Measurements from ENCODE around the gene E4F1. TPM values are rescaled to one million over a fixed set of nuclear protein-coding genes. Genes with fewer than 3 reads are reported as not detected.

The E4F1 gene
- total RNA-seq, 1 experiment from 2014 or later = 30.1 TPM

GRCh38 chr16:2280461-2280860 is 57.1 kb downstream of the E4F1 start:
- Histone ChIP-seq H3K36me3 (ENCODE audit: control insufficient read depth, insufficient read depth, low read length) (no peaks in the 10 kb centered on the region), H3K4me1 (no peaks in the 10 kb centered on the region), H3K4me3 (ENCODE audit: low read depth, low read length) (no peak overlapping the region), H3K9me3 (no peaks in the 10 kb centered on the region), H3K27me3 (replicated peaks; ENCODE audit: control insufficient read depth, insufficient read depth, low read length) (no peaks in the 10 kb centered on the region)
- H3K4me3 Mint-ChIP-seq (ENCODE audit: unreplicated experiment) = no peak overlapping the region
- no peaks in the 10 kb centered on the region for H3K9me3 Mint-ChIP-seq (ENCODE audit: unreplicated experiment)
- TF ChIP-seq CTCF (IDR thresholded peaks at IDR 0.05; ENCODE audit: insufficient read depth in 1 of 2, low read depth in 1 of 2, low read length in 1 of 2, severe bottlenecking in 1 of 2, unreplicated experiment in 1 of 2) = no peak
- intact Hi-C loops (cut with micrococcal nuclease; ENCODE audit: unreplicated experiment) = no loop called here
- CTCF ChIA-PET = no interaction called here
- BruUV-seq (replicated peaks) = no TSS peak
- no peaks in the 10 kb centered on the region for H3K4me1 Mint-ChIP-seq (ENCODE audit: low read depth, unreplicated experiment)
- POLR2A ChIA-PET = interaction anchor here (0.8 kb wide), 1 partner anchor 29 kb away, joined by 3 read pairs; the partner anchor contains the start of gene ECI1
- H3K27me3 Mint-ChIP-seq (ENCODE audit: insufficient read depth, unreplicated experiment) = peaks cover 3% of the 10 kb centered on the region
- H3K27ac Mint-ChIP-seq (ENCODE audit: unreplicated experiment) = no peak overlapping the region
- DNase-seq = no peak
- H3K36me3 Mint-ChIP-seq (ENCODE audit: insufficient read depth, unreplicated experiment) = peaks cover 6% of the 10 kb centered on the region

- intact Hi-C loops (cut with micrococcal nuclease; ENCODE audit: unreplicated experiment) = no loop called here
- peaks cover 3% of the 10 kb centered on the region for H3K27me3 Mint-ChIP-seq (ENCODE audit: insufficient read depth, unreplicated experiment)
- no peak for DNase-seq
- Histone ChIP-seq H3K4me1 (no peaks in the 10 kb centered on the region), H3K36me3 (ENCODE audit: control insufficient read depth, insufficient read depth, low read length) (no peaks in the 10 kb centered on the region), H3K9me3 (no peaks in the 10 kb centered on the region), H3K27me3 (replicated peaks; ENCODE audit: control insufficient read depth, insufficient read depth, low read length) (no peaks in the 10 kb centered on the region), H3K4me3 (ENCODE audit: low read depth, low read length) (no peak overlapping the region)
- BruUV-seq (replicated peaks) = no TSS peak
- no peak overlapping the region for H3K27ac Mint-ChIP-seq (ENCODE audit: unreplicated experiment)
- peaks cover 6% of the 10 kb centered on the region for H3K36me3 Mint-ChIP-seq (ENCODE audit: insufficient read depth, unreplicated experiment)
- CTCF ChIA-PET = no interaction called here
- POLR2A ChIA-PET = interaction anchor here (0.8 kb wide), 1 partner anchor 30 kb away, joined by 3 read pairs; the partner anchor contains the start of gene ECI1
- H3K9me3 Mint-ChIP-seq (ENCODE audit: unreplicated experiment) = no peaks in the 10 kb centered on the region
- H3K4me3 Mint-ChIP-seq (ENCODE audit: unreplicated experiment) = no peak overlapping the region
- H3K4me1 Mint-ChIP-seq (ENCODE audit: low read depth, unreplicated experiment) = no peaks in the 10 kb centered on the region
- no peak for TF ChIP-seq CTCF (IDR thresholded peaks at IDR 0.05; ENCODE audit: insufficient read depth in 1 of 2, low read depth in 1 of 2, low read length in 1 of 2, severe bottlenecking in 1 of 2, unreplicated experiment in 1 of 2)
Observed at GRCh38 chr16:2280981-2281542, 57.7 kb downstream of the E4F1 start.

GRCh38 chr16:2282262-2282661 is 58.9 kb downstream of the E4F1 start:
- Mint-ChIP-seq H3K4me3 (ENCODE audit: unreplicated experiment) (no peak overlapping the region), H3K27ac (ENCODE audit: unreplicated experiment) (no peak overlapping the region), H3K4me1 (ENCODE audit: low read depth, unreplicated experiment) (no peaks in the 10 kb centered on the region), H3K9me3 (ENCODE audit: unreplicated experiment) (no peaks in the 10 kb centered on the region), H3K36me3 (ENCODE audit: insufficient read depth, unreplicated experiment) (peaks cover 6% of the 10 kb centered on the region), H3K27me3 (ENCODE audit: insufficient read depth, unreplicated experiment) (peaks cover 3% of the 10 kb centered on the region)
- no peak overlapping the region for H3K4me3 ChIP-seq (ENCODE audit: low read depth, low read length)
- no TSS peak for BruUV-seq (replicated peaks)
- intact Hi-C loops (cut with micrococcal nuclease; ENCODE audit: unreplicated experiment) = no loop called here
- no peak for TF ChIP-seq CTCF (IDR thresholded peaks at IDR 0.05; ENCODE audit: insufficient read depth in 1 of 2, low read depth in 1 of 2, low read length in 1 of 2, severe bottlenecking in 1 of 2, unreplicated experiment in 1 of 2)
- no peaks in the 10 kb centered on the region for H3K27me3 ChIP-seq (replicated peaks; ENCODE audit: control insufficient read depth, insufficient read depth, low read length)
- no peaks in the 10 kb centered on the region for H3K9me3 ChIP-seq
- no peak for DNase-seq
- POLR2A ChIA-PET = no interaction called here
- CTCF ChIA-PET = no interaction called here
- no peaks in the 10 kb centered on the region for H3K4me1 ChIP-seq
- no peaks in the 10 kb centered on the region for H3K36me3 ChIP-seq (ENCODE audit: control insufficient read depth, insufficient read depth, low read length)

All from Caco-2 (cell line).